SK-N-SH treated with all-trans-retinoic acid at 6 μM for 48 hours (cell line): ENCODE data around the gene ARSJ.
"Not testable (repeated sequence)": the region's sequence is repeated elsewhere in the genome, so short reads cannot be mapped to it uniquely, and the experiment has no call there.

ENCODE experiments used
- ATAC-seq: fragments of 200-7000 bp; cut with Tn5 transposase; 3 replicates; pipeline ENCODE4 v1.9.1; 2020; ENCODE audit warnings: mild to moderate bottlenecking, moderate library complexity
- CSDC2 ChIP-seq: fragments of 250-450 bp; sonication (Bioruptor Pico); IDR thresholded peaks from 2 replicates; pipeline ENCODE4 v1.5.0; 2020; ENCODE audit warnings: mild to moderate bottlenecking, moderate library complexity
- GLIS3 ChIP-seq: fragments of 250-450 bp; sonication (Bioruptor Pico); IDR thresholded peaks from 2 replicates; pipeline ENCODE4 v1.5.0; 2020; ENCODE audit warnings: mild to moderate bottlenecking, moderate library complexity
- ISL1 ChIP-seq: fragments of 250-450 bp; sonication (Bioruptor Pico); IDR thresholded peaks from 2 replicates; pipeline ENCODE4 v2.1.2; 2022; ENCODE audit warnings: mild to moderate bottlenecking, moderate library complexity
- PPARA ChIP-seq: fragments of 250-450 bp; sonication (Bioruptor Pico); IDR thresholded peaks from 2 replicates; pipeline ENCODE4 v1.5.0; 2020; ENCODE audit warnings: mild to moderate bottlenecking, borderline replicate concordance
- RARB ChIP-seq: fragments of 250-450 bp; sonication (Bioruptor Pico); IDR thresholded peaks from 2 replicates; pipeline ENCODE4 v1.8.0; 2021; ENCODE audit warnings: mild to moderate bottlenecking, moderate library complexity
- SNAI2 ChIP-seq: fragments of 250-450 bp; sonication (Bioruptor Pico); IDR thresholded peaks from 2 replicates; pipeline ENCODE4 v1.5.0; 2020; ENCODE audit warnings: mild to moderate bottlenecking, moderate library complexity
- TCF4 ChIP-seq: fragments of 250-450 bp; sonication (Bioruptor Pico); IDR thresholded peaks from 2 replicates; pipeline ENCODE4 v1.8.0; 2021; ENCODE audit warnings: mild to moderate bottlenecking, moderate library complexity, borderline replicate concordance
- TOX ChIP-seq: fragments of 250-450 bp; sonication (Bioruptor Pico); IDR thresholded peaks from 2 replicates; pipeline ENCODE4 v1.8.0; 2021; ENCODE audit warnings: mild to moderate bottlenecking, moderate library complexity, borderline replicate concordance
- ZC3H10 ChIP-seq: fragments of 250-450 bp; sonication (Bioruptor Pico); IDR thresholded peaks from 2 replicates; pipeline ENCODE4 v1.5.1; 2021; ENCODE audit warnings: mild to moderate bottlenecking, moderate library complexity
- ZFP3 ChIP-seq: fragments of 250-450 bp; sonication (Bioruptor Pico); IDR thresholded peaks from 2 replicates; pipeline ENCODE4 v1.5.0; 2020; ENCODE audit warnings: mild to moderate bottlenecking, moderate library complexity
- ZFP30 ChIP-seq: fragments of 450-650 bp; formaldehyde crosslinking; IDR thresholded peaks from 2 replicates; pipeline ENCODE4 v1.5.0; 2022; ENCODE audit warnings: mild to moderate bottlenecking, moderate library complexity
- ZNF565 ChIP-seq: fragments of 450-650 bp; formaldehyde crosslinking; conservative IDR thresholded peaks from 2 replicates; pipeline ENCODE4 v1.5.0; 2020; ENCODE audit warnings: low read depth, mild to moderate bottlenecking, moderate library complexity
- ZNF8 ChIP-seq: fragments of 450-650 bp; formaldehyde crosslinking; IDR thresholded peaks from 2 replicates; pipeline ENCODE4 v1.5.0; 2020; ENCODE audit warnings: mild to moderate bottlenecking, moderate library complexity
- TF ChIP-seq, protein P1 (sequence below): fragments of 250-450 bp; sonication (Bioruptor Pico); IDR thresholded peaks from 2 replicates; pipeline ENCODE4 v1.5.1; 2021; ENCODE audit warnings: mild to moderate bottlenecking, moderate library complexity
- TF ChIP-seq, protein P2 (sequence below): fragments of 250-450 bp; sonication (Bioruptor Pico); IDR thresholded peaks from 2 replicates; pipeline ENCODE4 v1.5.1; 2020; ENCODE audit warnings: low read depth, mild to moderate bottlenecking, moderate library complexity
- TF ChIP-seq, protein P3 (sequence below): fragments of 250-450 bp; sonication (Bioruptor Pico); IDR thresholded peaks from 2 replicates; pipeline ENCODE4 v1.8.0; 2020; ENCODE audit warnings: mild to moderate bottlenecking, moderate library complexity, borderline replicate concordance
- TF ChIP-seq, protein P4 (sequence below): fragments of 250-450 bp; sonication (Bioruptor Pico); IDR thresholded peaks from 2 replicates; pipeline ENCODE4 v1.8.0; 2021; ENCODE audit warnings: low read depth, mild to moderate bottlenecking, moderate library complexity, borderline replicate concordance
- TF ChIP-seq, protein P5 (sequence below): fragments of 250-450 bp; sonication (Bioruptor Pico); IDR thresholded peaks from 2 replicates; pipeline ENCODE4 v1.5.0; 2020; ENCODE audit warnings: mild to moderate bottlenecking, moderate library complexity

The ARSJ gene

DNA sequence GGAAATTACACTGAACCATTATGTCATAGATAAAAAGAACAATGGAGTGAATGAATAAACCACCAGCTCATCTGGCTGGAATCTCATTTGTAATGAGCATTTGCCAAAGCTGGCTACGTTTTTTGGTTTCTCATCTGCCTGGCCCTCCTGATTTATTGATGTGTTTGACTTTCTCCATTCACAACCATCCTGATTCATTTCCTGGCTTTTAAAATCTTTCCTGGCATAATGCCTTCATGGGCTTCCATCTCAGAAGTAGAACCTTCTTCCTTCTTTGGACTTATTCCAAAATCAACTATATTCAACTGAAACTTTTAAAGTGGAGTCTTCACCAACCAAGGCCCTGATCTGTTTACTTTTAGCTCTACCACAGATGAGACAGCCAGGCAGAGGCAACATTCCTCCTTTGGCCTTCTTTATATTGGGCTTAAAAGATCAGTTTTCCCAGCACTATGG, 36.0 kb upstream of the ARSJ start:
- peak; percentile 93 for ATAC-seq
- TF ChIP-seq, protein P1, sequence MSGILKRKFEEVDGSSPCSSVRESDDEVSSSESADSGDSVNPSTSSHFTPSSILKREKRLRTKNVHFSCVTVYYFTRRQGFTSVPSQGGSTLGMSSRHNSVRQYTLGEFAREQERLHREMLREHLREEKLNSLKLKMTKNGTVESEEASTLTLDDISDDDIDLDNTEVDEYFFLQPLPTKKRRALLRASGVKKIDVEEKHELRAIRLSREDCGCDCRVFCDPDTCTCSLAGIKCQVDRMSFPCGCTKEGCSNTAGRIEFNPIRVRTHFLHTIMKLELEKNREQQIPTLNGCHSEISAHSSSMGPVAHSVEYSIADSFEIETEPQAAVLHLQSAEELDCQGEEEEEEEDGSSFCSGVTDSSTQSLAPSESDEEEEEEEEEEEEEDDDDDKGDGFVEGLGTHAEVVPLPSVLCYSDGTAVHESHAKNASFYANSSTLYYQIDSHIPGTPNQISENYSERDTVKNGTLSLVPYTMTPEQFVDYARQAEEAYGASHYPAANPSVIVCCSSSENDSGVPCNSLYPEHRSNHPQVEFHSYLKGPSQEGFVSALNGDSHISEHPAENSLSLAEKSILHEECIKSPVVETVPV = peak; percentile 32; the same call in 1 of the 2 replicates
- TF ChIP-seq RARB (0 out of 2 replicates have a peak, but pooled peaks have one; percentile 7), CSDC2 (no peak), TCF4 (no peak), SNAI2 (CRISPR knock-in tag) (0 out of 2 replicates have a peak, but pooled peaks have one; percentile 66), ZNF8 (CRISPR knock-in tag) (peak; percentile 17; the same call in 1 of the 2 replicates), ZNF565 (CRISPR knock-in tag) (no peak), ZC3H10 (CRISPR knock-in tag) (peak; percentile 92), TOX (CRISPR knock-in tag) (peak; percentile 82), ISL1 (CRISPR knock-in tag) (peak; percentile 99), ZFP3 (CRISPR knock-in tag) (0 out of 2 replicates have a peak, but pooled peaks have one; percentile 73), PPARA (CRISPR knock-in tag) (no peak)
- TF ChIP-seq, protein P2, sequence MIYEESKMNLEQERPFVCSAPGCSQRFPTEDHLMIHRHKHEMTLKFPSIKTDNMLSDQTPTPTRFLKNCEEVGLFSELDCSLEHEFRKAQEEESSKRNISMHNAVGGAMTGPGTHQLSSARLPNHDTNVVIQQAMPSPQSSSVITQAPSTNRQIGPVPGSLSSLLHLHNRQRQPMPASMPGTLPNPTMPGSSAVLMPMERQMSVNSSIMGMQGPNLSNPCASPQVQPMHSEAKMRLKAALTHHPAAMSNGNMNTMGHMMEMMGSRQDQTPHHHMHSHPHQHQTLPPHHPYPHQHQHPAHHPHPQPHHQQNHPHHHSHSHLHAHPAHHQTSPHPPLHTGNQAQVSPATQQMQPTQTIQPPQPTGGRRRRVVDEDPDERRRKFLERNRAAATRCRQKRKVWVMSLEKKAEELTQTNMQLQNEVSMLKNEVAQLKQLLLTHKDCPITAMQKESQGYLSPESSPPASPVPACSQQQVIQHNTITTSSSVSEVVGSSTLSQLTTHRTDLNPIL (CRISPR knock-in tag) = peak; percentile 93
- TF ChIP-seq, protein P3, sequence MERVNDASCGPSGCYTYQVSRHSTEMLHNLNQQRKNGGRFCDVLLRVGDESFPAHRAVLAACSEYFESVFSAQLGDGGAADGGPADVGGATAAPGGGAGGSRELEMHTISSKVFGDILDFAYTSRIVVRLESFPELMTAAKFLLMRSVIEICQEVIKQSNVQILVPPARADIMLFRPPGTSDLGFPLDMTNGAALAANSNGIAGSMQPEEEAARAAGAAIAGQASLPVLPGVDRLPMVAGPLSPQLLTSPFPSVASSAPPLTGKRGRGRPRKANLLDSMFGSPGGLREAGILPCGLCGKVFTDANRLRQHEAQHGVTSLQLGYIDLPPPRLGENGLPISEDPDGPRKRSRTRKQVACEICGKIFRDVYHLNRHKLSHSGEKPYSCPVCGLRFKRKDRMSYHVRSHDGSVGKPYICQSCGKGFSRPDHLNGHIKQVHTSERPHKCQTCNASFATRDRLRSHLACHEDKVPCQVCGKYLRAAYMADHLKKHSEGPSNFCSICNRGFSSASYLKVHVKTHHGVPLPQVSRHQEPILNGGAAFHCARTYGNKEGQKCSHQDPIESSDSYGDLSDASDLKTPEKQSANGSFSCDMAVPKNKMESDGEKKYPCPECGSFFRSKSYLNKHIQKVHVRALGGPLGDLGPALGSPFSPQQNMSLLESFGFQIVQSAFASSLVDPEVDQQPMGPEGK (CRISPR knock-in tag) = peak; percentile 81
- TF ChIP-seq, protein P4, sequence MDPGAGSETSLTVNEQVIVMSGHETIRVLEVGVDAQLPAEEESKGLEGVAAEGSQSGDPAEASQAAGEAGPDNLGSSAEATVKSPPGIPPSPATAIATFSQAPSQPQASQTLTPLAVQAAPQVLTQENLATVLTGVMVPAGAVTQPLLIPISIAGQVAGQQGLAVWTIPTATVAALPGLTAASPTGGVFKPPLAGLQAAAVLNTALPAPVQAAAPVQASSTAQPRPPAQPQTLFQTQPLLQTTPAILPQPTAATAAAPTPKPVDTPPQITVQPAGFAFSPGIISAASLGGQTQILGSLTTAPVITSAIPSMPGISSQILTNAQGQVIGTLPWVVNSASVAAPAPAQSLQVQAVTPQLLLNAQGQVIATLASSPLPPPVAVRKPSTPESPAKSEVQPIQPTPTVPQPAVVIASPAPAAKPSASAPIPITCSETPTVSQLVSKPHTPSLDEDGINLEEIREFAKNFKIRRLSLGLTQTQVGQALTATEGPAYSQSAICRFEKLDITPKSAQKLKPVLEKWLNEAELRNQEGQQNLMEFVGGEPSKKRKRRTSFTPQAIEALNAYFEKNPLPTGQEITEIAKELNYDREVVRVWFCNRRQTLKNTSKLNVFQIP = 0 out of 2 replicates have a peak, but pooled peaks have one; percentile 83
- TF ChIP-seq, protein P5, sequence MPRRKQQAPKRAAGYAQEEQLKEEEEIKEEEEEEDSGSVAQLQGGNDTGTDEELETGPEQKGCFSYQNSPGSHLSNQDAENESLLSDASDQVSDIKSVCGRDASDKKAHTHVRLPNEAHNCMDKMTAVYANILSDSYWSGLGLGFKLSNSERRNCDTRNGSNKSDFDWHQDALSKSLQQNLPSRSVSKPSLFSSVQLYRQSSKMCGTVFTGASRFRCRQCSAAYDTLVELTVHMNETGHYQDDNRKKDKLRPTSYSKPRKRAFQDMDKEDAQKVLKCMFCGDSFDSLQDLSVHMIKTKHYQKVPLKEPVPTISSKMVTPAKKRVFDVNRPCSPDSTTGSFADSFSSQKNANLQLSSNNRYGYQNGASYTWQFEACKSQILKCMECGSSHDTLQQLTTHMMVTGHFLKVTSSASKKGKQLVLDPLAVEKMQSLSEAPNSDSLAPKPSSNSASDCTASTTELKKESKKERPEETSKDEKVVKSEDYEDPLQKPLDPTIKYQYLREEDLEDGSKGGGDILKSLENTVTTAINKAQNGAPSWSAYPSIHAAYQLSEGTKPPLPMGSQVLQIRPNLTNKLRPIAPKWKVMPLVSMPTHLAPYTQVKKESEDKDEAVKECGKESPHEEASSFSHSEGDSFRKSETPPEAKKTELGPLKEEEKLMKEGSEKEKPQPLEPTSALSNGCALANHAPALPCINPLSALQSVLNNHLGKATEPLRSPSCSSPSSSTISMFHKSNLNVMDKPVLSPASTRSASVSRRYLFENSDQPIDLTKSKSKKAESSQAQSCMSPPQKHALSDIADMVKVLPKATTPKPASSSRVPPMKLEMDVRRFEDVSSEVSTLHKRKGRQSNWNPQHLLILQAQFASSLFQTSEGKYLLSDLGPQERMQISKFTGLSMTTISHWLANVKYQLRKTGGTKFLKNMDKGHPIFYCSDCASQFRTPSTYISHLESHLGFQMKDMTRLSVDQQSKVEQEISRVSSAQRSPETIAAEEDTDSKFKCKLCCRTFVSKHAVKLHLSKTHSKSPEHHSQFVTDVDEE (CRISPR knock-in tag) = no peak

DNA sequence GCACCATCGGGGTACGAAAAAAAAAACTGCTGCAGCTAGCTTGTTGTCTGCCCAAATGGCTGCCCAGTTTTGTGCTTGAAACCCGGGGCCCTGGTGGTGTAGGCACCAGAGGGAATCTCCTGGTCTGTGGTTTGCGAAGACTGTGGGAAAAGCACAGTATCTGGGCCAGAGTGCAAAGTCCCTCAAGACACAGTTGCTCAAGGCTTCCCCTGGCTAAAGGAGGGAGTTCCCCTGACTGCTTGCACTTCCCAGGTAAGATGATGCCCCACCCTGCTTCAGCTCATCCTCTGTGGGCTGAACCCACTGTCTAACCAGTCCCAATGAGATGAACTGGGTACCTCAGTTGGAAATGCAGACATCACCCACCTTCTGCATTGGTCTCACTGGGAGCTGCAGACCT, 33.8 kb upstream of the ARSJ start:
- ATAC-seq = not testable (repeated sequence)

DNA sequence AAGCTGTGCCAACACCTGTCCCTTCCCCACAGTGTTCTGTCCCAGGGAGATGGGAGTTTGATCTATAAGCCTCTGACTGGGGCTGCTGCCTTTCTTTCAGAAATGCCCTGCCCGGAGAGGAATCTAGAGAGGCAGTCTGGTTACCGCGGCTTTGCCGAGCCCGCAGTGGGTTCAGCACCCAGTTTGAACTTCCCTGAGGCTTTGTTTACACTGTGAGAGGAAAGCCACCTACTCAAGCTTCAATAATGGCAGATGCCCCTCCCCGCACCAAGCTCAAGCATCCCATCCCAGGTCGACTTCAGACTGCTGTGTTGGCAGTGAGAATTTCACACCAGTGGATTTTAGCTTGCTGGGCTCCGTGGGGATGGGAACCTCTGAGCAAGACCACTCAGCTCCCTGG, 33.3 kb upstream of the ARSJ start:
- TF ChIP-seq, protein P4 = no peak
- TF ChIP-seq PPARA (CRISPR knock-in tag) (no peak), GLIS3 (CRISPR knock-in tag) (no peak), ZFP30 (CRISPR knock-in tag) (no peak)
- TF ChIP-seq, protein P2 (CRISPR knock-in tag) = no peak
- no peak for ATAC-seq
